DND-41 (cell line): ENCODE data around the gene BACH2.

ENCODE experiments used
- ATAC-seq: fragments of 200-7000 bp; cut with Tn5 transposase; 3 replicates; pipeline ENCODE4 v1.9.1; 2021; ENCODE audit warnings: low read depth; ENCODE audit not compliant: insufficient read depth
- DNase-seq: peaks from one replicate; pipeline ENCODE4 v3.0.0-alpha.2; 2020
- H2AFZ ChIP-seq: 2 replicates; pipeline ENCODE4 v1.6.0; 2012; ENCODE audit warnings: low read depth, low read length
- H3K27ac ChIP-seq: 2 replicates; pipeline ENCODE4 v1.5.1; 2012; ENCODE audit warnings: low read length, inconsistent platforms
- H3K27me3 ChIP-seq: fragments of 200-600 bp; sonication (generic); 2 replicates; pipeline ENCODE4 v1.6.0; 2012; ENCODE audit warnings: low read length, mild to moderate bottlenecking, inconsistent platforms; ENCODE audit not compliant: insufficient read depth, poor library complexity
- H3K36me3 ChIP-seq: 2 replicates; pipeline ENCODE4 v1.5.1; 2012; ENCODE audit warnings: low read length, inconsistent platforms; ENCODE audit not compliant: insufficient read depth
- H3K4me1 ChIP-seq: 2 replicates; pipeline ENCODE4 v1.5.1; 2012; ENCODE audit warnings: mild to moderate bottlenecking, low read length; ENCODE audit not compliant: insufficient read depth
- H3K4me2 ChIP-seq: 2 replicates; pipeline ENCODE4 v1.6.0; 2012; ENCODE audit warnings: mild to moderate bottlenecking, moderate library complexity, low read length, inconsistent platforms; ENCODE audit not compliant: insufficient read depth
- H3K4me3 ChIP-seq, 2 experiments: fragments of 200-600 bp in 1 of 2; shearing (Covaris generic) in 1 of 2; 2 replicates each; pipeline ENCODE4 v1.5.1; 2012 to 2016; ENCODE audit warnings: inconsistent platforms in 2 of 2, low read length in 2 of 2, mild to moderate bottlenecking in 2 of 2, low read depth in 1 of 2, moderate library complexity in 1 of 2
- H3K79me2 ChIP-seq: 2 replicates; pipeline ENCODE4 v1.6.0; 2012; ENCODE audit warnings: low read length, inconsistent platforms; ENCODE audit not compliant: insufficient read depth
- H3K9ac ChIP-seq: 2 replicates; pipeline ENCODE4 v1.6.0; 2012; ENCODE audit warnings: low read depth, mild to moderate bottlenecking, inconsistent platforms, low read length, moderate library complexity
- H3K9me3 ChIP-seq: 2 replicates; pipeline ENCODE4 v1.5.1; 2012; ENCODE audit warnings: low read length, moderate library complexity, mild to moderate bottlenecking, inconsistent platforms; ENCODE audit not compliant: insufficient read depth, severe bottlenecking
- H4K20me1 ChIP-seq: 2 replicates; pipeline ENCODE4 v1.6.0; 2012; ENCODE audit warnings: low read length; ENCODE audit not compliant: insufficient read depth
- CTCF ChIP-seq: IDR thresholded peaks from 2 replicates; pipeline ENCODE4 v1.5.1; 2012; ENCODE audit warnings: borderline replicate concordance, low read length, moderate library complexity, mild to moderate bottlenecking; ENCODE audit not compliant: poor library complexity, severe bottlenecking; ENCODE audit errors: extremely low read depth
- EZH2 ChIP-seq: IDR thresholded peaks from 3 replicates; pipeline ENCODE4 v1.6.1; 2012; ENCODE audit warnings: borderline replicate concordance, low read depth, mild to moderate bottlenecking, moderate library complexity, low read length, inconsistent platforms; ENCODE audit not compliant: severe bottlenecking

Gene BACH2

DNA sequence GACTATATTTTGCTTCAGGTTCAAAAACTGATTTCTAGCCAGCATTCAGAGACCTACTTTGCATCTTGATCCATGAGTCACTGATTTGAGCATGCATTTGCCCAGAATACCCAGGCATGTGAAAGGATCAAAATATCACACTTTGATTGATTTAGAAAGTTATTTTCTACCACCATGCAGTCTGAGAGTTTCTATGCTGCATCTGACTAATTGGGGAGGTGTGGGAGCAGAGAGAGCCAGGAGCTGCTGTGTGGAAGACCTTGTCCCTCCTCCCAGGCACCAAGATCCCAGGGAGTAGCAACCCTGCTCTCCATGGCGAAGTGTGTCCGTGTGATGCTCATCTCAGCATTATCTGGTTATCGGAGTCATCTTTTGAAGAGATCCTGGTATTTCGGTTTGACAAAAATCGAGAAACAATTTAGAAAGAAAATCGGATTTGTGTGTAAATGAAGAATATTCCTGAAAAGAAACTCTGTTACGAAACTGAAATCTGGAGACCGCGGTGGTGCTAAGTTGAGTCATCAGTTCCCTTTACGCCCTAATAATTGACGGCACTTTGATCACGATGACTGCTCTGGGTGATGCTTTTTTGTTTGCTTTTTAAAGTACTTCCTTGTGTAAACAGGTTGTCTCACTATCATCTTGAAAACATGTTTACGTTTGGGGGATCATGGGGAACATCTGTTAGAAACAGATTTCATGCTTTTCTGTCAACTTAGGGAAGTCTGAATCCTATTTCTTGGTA lies 193.4 kb downstream of the BACH2 start:
- no peaks in the 10 kb centered on the region for H3K36me3 ChIP-seq
- H3K9me3 ChIP-seq: no peaks in the 10 kb centered on the region
- no peak overlapping the region for H2AFZ ChIP-seq
- H3K4me1 ChIP-seq: peaks cover 29% of the 10 kb centered on the region
- H3K27ac ChIP-seq: no peak overlapping the region
- DNase-seq: no peak
- H3K4me3 ChIP-seq: no peak overlapping the region
- no peak for TF ChIP-seq EZH2
- TF ChIP-seq CTCF: no peak
- H3K4me2 ChIP-seq: no peak overlapping the region
- ATAC-seq: no peak
- H3K9ac ChIP-seq: no peak overlapping the region
- H3K27me3 ChIP-seq: no peaks in the 10 kb centered on the region
- no peaks in the 10 kb centered on the region for H3K79me2 ChIP-seq
- H4K20me1 ChIP-seq: no peaks in the 10 kb centered on the region

- Histone ChIP-seq H3K4me1 (peaks cover 37% of the 10 kb centered on the region), H3K79me2 (no peaks in the 10 kb centered on the region)
Observed at GRCh38 chr6:90101403-90101802, 195.2 kb downstream of the BACH2 start.

GRCh38 chr6:90100059-90100665 lies 196.5 kb downstream of the BACH2 start:
- no peaks in the 10 kb centered on the region for H3K9me3 ChIP-seq
- no peak for DNase-seq
- H3K4me2 ChIP-seq: no peak overlapping the region
- H3K27me3 ChIP-seq: no peaks in the 10 kb centered on the region
- H4K20me1 ChIP-seq: no peaks in the 10 kb centered on the region
- H3K4me1 ChIP-seq: peaks cover 37% of the 10 kb centered on the region
- ATAC-seq: no peak
- H3K36me3 ChIP-seq: no peaks in the 10 kb centered on the region
- no peak overlapping the region for H3K9ac ChIP-seq
- no peak overlapping the region for H3K27ac ChIP-seq
- H3K79me2 ChIP-seq: no peaks in the 10 kb centered on the region
- H2AFZ ChIP-seq: no peak overlapping the region
- H3K4me3 ChIP-seq: no peak overlapping the region
- no peak for TF ChIP-seq CTCF
- no peak for TF ChIP-seq EZH2

More at GRCh38 chr6:90101403-90101802, 195.2 kb downstream of the BACH2 start:
- H3K4me3 ChIP-seq: no peak overlapping the region
- ATAC-seq (no peak), DNase-seq (no peak)
- no peaks in the 10 kb centered on the region for H3K36me3 ChIP-seq
- no peak overlapping the region for H3K9ac ChIP-seq
- no peaks in the 10 kb centered on the region for H4K20me1 ChIP-seq
- TF ChIP-seq EZH2 (no peak), CTCF (no peak)
- no peaks in the 10 kb centered on the region for H3K9me3 ChIP-seq
- no peak overlapping the region for H3K27ac ChIP-seq
- no peak overlapping the region for H3K4me2 ChIP-seq
- H2AFZ ChIP-seq: no peak overlapping the region
- no peaks in the 10 kb centered on the region for H3K27me3 ChIP-seq
